IMR-90 (cell line): Measurements from ENCODE around the gene DPCD.

ENCODE experiments used
- CEBPB ChIP-seq: IDR thresholded peaks from 2 replicates; pipeline ENCODE4 v1.6.1; 2012; ENCODE audit warnings: low read depth, low read length, improper control_type of control experiment
- FOS ChIP-seq: fragments of 150-350 bp; IDR thresholded peaks from 2 replicates; pipeline ENCODE4 v1.6.1; 2016; ENCODE audit warnings: low read depth, low read length
- MAZ ChIP-seq: IDR thresholded peaks from 2 replicates; pipeline ENCODE4 v1.6.1; 2012; ENCODE audit warnings: low read depth, mild to moderate bottlenecking, low read length, improper control_type of control experiment, moderate library complexity, borderline replicate concordance
- MXI1 ChIP-seq: IDR thresholded peaks from 2 replicates; pipeline ENCODE4 v1.6.1; 2012; ENCODE audit warnings: low read depth, mild to moderate bottlenecking, low read length, moderate library complexity, borderline replicate concordance
- NFE2L2 ChIP-seq: fragments of 150-350 bp; IDR thresholded peaks from 2 replicates; pipeline ENCODE4 v1.6.1; 2016; ENCODE audit warnings: low read depth, mild to moderate bottlenecking, low read length
- POLR2A ChIP-seq: IDR thresholded peaks from 2 replicates; pipeline ENCODE4 v1.6.1; 2012; ENCODE audit warnings: mild to moderate bottlenecking, low read depth, low read length
- RAD21 ChIP-seq: IDR thresholded peaks from 2 replicates; pipeline ENCODE4 v1.6.1; 2012; ENCODE audit warnings: low read length, improper control_type of control experiment
- RCOR1 ChIP-seq: IDR thresholded peaks from 2 replicates; pipeline ENCODE4 v1.6.1; 2012; ENCODE audit warnings: mild to moderate bottlenecking, low read length, improper control_type of control experiment; ENCODE audit not compliant: insufficient replicate concordance
- RFX5 ChIP-seq: IDR thresholded peaks from 2 replicates; pipeline ENCODE4 v1.8.0; 2012; ENCODE audit warnings: low read depth, mild to moderate bottlenecking, low read length, moderate library complexity
- SMC3 ChIP-seq: fragments of 150-350 bp; IDR thresholded peaks from 2 replicates; pipeline ENCODE4 v1.6.1; 2016; ENCODE audit warnings: low read depth, mild to moderate bottlenecking, antibody characterized with exemption, low read length, moderate library complexity
- TF ChIP-seq, protein P1 (sequence below): conservative IDR thresholded peaks from 2 replicates; pipeline ENCODE4 v1.5.1; 2012; ENCODE audit warnings: mild to moderate bottlenecking, low read depth, low read length, improper control_type of control experiment
- TF ChIP-seq, protein P2 (sequence below): fragments of 150-350 bp; IDR thresholded peaks from 2 replicates; pipeline ENCODE4 v1.6.1; 2017; ENCODE audit warnings: mild to moderate bottlenecking, antibody characterized with exemption, low read length, low read depth
- TF ChIP-seq, protein P3 (sequence below): fragments of 150-350 bp; IDR thresholded peaks from 2 replicates; pipeline ENCODE4 v1.6.1; 2016; ENCODE audit warnings: low read depth, mild to moderate bottlenecking, low read length, moderate library complexity, borderline replicate concordance

DNA sequence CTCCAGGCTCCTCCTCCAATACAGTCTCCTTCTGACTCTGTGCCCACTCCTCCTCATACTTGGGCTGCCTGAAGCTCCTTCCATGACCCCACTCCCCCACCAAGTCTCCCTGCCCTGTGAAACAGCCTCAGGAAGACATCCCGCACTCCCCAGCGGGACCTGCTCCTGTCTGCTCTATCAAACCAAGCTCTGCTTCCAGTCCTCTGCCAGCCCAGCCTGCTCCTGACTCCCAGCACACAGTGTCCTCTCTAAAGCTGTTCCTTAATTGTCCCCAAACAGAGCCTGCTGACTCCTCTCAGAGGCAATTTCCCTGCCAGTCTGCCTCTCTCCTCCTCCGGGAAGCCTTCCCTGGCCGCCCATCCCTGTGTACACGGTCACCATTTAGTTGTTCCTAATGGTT is 9.9 kb upstream of the DPCD start:
- TF ChIP-seq, protein P1, sequence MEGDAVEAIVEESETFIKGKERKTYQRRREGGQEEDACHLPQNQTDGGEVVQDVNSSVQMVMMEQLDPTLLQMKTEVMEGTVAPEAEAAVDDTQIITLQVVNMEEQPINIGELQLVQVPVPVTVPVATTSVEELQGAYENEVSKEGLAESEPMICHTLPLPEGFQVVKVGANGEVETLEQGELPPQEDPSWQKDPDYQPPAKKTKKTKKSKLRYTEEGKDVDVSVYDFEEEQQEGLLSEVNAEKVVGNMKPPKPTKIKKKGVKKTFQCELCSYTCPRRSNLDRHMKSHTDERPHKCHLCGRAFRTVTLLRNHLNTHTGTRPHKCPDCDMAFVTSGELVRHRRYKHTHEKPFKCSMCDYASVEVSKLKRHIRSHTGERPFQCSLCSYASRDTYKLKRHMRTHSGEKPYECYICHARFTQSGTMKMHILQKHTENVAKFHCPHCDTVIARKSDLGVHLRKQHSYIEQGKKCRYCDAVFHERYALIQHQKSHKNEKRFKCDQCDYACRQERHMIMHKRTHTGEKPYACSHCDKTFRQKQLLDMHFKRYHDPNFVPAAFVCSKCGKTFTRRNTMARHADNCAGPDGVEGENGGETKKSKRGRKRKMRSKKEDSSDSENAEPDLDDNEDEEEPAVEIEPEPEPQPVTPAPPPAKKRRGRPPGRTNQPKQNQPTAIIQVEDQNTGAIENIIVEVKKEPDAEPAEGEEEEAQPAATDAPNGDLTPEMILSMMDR, result no peak
- no peak for TF ChIP-seq CEBPB
- TF ChIP-seq SMC3, result no peak
- no peak for TF ChIP-seq FOS
- TF ChIP-seq POLR2A, result no peak
- TF ChIP-seq MXI1, result no peak
- TF ChIP-seq RFX5, result no peak
- no peak for TF ChIP-seq NFE2L2
- TF ChIP-seq, protein P2, sequence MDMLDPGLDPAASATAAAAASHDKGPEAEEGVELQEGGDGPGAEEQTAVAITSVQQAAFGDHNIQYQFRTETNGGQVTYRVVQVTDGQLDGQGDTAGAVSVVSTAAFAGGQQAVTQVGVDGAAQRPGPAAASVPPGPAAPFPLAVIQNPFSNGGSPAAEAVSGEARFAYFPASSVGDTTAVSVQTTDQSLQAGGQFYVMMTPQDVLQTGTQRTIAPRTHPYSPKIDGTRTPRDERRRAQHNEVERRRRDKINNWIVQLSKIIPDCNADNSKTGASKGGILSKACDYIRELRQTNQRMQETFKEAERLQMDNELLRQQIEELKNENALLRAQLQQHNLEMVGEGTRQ, result no peak
- no peak for TF ChIP-seq MAZ
- TF ChIP-seq, protein P3, sequence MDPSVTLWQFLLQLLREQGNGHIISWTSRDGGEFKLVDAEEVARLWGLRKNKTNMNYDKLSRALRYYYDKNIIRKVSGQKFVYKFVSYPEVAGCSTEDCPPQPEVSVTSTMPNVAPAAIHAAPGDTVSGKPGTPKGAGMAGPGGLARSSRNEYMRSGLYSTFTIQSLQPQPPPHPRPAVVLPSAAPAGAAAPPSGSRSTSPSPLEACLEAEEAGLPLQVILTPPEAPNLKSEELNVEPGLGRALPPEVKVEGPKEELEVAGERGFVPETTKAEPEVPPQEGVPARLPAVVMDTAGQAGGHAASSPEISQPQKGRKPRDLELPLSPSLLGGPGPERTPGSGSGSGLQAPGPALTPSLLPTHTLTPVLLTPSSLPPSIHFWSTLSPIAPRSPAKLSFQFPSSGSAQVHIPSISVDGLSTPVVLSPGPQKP, result no peak
- TF ChIP-seq RCOR1, result no peak
- no peak for TF ChIP-seq RAD21
